NCI-H2227 treated with DMSO at 0.1 percent for 48 hours (cell line): ENCODE data around the gene CLEC16A.

Experiments
- DNase-seq: peaks from one replicate; lab custom pipeline; 2025; lab: John Stamatoyannopoulos, UW

Gene CLEC16A

GRCh38 chr16:11038777-11039176, 94.4 kb downstream of the CLEC16A start:
- no peak for DNase-seq

- DNase-seq = no peak
Observed at GRCh38 chr16:11039726-11040125, 95.4 kb downstream of the CLEC16A start.

- DNase-seq = no peak
Observed at GRCh38 chr16:11042191-11042590, 97.8 kb downstream of the CLEC16A start.

GRCh38 chr16:11045441-11045840, 101.1 kb downstream of the CLEC16A start:
- no peak for DNase-seq

- DNase-seq = no peak
Observed at GRCh38 chr16:11045846-11046245, 101.5 kb downstream of the CLEC16A start.

DNA sequence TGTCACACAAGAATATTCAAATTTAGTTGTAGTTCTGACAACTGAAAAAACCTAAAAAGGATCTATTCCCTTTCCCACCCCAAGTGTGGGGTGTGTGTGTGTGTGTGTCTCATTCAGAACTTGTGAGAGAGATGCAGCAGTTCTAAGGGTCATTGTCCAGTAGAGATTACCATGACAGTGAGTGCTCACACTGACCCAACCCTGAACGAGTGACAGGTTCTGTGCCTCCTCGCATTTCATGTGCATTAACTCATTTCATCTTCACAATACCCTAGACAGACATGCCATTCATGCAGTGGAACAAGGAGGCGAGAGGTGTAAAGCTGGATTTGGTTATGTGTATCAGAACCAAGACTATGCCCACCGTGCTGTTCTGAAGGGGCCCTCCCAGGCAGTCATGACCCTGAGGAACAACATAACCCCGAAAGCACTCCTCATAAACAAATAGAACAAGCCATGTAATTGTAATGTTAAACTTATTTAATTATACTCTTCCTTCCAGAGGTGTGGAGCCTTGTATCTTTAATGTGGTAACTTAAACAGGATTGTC, 102.1 kb downstream of the CLEC16A start:
- DNase-seq = no peak

DNA sequence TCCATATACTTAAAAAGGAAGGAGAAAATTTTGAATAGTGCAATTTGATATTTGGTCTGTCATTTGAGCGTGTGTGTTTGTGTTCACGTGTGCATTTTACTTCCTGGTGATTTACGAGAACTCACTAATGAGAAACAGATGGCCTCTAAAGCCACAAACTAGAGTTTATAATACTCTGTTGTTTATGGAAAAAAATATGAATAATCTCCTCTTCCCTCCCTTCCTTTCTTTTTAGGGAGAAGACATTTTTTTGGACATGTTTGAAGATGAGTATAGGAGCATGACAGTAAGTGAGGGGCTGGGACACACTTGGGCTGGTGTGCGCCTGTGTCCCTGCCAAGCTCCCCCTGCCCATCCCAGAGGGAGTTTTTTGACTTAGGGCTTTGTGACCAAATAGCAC, 102.7 kb downstream of the CLEC16A start:
- no peak for DNase-seq

- DNase-seq = no peak
Observed at GRCh38 chr16:11047939-11048800, 103.8 kb downstream of the CLEC16A start.

- no peak for DNase-seq
Observed at GRCh38 chr16:11049396-11050059, 105.2 kb downstream of the CLEC16A start.

- no peak for DNase-seq
Observed at GRCh38 chr16:11050536-11050935, 106.2 kb downstream of the CLEC16A start.

DNA sequence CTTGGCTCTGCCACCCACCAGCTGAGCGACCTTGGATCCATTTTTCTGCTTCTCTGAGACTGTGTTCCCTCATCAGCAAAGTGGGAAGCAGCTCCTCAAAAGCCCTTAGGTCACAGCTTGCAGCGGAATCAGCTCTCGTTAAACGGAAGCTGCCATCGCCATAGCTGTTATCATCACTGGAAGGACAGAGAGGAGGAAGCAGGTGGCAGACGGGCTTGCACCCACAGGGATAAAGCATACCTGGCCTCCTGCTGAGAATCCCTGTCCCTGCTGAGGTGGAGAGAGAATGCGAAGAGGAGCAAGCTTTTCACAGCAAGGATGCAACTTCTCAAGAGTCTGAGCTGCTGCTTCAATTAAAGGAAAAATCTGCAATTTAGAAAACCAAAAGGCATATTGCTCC, 106.6 kb downstream of the CLEC16A start:
- DNase-seq = no peak

DNA sequence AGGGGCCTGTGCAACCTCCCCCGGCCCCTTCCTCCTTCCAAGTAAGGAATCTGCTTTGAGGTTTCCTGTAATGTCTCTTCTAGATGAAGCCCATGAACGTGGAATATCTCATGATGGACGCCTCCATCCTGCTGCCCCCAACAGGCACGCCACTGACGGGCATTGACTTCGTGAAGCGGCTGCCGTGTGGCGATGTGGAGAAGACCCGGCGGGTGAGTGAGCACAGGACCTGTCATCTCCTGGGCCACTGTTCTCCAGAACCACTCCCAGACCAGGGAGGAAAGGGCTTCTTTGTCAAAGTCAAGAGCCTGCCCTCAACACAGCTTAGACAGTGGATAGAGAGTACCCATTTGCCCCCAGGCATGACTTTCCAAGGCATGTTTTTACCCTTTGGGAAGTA, 107.1 kb downstream of the CLEC16A start:
- DNase-seq = no peak

DNA sequence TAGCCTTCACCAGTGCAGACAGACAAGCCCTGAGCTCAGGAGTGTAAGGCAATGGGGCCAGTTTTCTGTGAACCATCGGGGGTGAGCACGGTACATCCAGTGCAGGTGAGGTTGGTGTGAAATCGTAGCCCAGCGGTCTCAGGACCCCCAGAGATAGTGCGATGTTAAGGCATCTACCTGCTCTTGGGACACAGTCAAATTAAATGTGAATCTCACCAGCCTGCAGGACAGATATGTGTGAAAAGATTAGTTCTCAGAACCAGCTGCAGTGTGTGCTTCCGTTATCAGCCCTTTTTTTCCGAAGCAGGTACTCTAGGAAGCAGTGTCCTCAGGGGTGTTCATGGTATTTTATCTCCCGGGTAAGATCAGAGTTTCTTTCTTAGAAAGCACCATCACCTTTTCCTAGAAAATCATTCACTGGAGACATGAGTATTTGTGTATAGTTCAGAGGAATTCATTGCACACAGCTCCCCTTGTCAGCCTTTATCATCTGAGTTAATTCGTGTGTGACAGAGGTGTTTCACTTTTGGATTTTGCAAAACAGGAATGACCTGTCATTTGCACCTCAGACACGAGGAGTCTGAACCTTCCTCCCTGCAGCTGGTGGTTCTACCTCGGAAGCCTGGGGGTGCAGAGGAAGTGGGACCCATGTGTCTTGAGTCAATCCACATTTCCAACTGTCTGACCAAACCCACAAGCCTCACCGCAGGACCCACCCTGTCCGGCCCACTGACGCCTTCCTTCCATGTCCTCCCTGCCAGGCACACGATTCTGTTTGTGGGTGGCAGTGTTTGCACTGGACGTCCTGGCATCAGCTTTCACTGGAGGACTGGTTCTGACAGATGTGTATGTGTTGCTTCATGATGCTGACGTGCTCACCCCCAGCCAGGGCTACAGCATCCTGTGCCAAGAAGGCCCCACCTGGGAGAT, 107.8 kb downstream of the CLEC16A start:
- DNase-seq = no peak

- DNase-seq = no peak
Observed at GRCh38 chr16:11053916-11054460, 109.6 kb downstream of the CLEC16A start.

DNA sequence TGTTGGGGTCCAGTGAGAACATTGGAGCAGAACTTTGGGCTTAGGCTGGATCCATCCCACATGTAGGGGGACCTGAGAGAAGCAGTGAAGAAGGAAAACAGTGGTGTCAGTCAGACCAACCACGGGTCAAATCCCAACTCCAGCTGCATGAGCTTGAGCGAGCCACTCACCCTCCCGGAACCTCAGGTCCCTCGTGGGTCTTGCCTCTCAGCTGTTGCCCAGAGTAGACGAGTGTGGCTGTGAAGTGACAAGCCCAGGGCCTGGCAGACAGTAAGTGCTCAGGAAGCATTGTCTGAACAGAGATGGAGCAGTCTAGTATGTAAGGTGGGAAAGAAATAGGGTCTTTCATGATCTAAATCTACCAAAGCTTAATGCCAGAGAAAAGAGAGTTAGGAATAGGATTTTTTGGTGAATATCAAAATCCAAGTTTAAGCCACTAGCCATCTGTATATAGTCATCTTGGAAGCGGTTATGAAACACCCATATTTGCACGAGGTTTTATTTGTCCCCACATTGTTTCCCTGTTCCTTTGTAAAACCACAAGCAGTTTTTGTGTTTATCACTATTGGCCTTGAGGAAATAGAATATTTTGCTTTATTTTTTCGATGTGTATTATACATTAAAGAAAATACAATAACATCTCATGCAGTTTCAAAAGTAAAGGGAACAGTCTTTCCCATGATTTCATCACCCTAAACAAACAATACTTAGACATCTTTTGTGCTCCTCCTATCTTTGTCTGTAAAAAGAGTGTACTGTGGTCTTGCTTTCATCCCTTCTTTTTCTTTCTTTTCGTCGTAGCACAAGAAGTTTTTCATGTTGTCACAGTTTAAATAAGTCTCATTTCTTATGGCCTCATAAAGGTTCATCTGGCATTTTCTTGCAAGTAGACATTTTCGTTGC, 112.0 kb downstream of the CLEC16A start:
- no peak for DNase-seq

DNA sequence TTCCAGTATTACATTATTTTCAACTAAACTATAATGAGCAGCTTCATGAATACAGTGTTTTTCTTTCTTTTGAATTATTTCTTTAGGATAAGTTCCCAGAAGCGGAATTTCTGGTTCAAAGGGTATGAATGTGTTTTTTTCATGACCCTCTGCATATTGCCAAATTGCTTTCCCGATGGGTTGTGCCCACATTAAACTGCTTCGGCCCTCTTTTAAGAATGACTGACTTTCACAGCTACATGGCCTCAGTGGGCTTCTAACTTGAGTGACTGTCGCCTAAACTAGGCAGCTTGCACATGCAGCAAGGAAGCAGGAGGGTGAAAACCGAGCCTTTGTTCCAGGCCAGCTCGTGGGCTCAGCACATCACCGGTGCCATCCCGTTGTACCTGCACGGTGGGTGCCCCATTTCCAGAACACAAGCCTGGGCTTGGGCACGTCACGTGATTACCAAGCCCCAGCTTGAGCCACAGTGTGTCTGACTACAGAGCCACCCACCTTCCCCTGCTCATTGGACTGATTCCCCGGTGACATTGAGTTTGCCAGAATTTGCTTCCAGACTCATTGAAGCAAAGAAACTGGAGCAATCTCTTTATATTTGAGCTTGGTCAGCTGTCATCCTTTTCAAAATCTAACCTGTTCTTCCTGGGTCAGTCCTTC, 112.8 kb downstream of the CLEC16A start:
- DNase-seq = no peak

DNA sequence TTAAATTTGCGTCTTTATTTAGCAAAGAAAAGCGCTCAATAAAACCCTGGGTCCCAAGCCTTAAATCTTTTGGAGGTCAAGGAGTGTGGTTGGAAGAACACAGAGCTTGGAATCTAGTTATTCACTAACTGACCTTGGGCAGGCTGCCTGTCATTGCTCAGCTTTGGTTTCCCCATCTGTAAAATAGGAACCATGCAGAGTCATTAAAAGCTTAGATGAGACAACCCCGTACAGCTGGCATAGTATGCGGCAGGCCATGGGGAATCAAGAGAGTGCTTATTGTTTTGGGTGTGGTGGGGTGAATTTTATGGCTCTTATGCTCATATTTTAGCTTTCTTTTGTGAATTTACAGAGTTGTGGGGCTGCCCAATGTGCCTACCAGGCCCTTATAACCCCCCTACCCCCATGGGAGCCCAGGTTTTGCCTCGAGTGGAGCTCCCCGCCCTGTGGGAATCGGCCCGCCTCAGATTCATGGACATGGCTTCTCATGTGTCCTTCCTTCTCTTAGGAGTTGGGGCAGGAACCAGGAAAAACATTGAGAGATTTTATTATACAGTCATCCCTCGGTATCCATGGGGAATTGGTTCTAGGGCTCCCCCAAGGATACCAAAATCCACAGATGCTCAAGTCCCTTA, 113.5 kb downstream of the CLEC16A start:
- no peak for DNase-seq

GRCh38 chr16:11058832-11059231, 114.5 kb downstream of the CLEC16A start:
- no peak for DNase-seq

DNA sequence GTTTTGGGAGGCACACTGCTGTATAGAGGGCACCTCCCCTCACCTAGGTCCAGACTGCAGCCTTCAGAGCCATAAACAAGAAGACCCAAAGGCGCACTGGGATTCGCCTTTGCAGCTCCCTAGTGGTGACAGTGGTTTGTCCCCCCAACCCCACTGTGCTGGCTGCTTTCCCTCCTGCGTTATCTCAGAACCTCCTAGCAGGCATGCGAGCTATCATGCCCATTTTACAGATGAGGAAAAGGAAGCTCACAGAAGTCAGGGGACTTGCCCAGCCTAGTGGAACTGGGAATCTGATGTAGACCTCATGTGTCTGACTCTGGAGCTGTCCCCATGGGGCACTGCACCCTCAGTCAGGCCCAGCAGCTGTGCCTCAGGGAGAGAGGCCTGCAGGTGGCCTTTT, 115.2 kb downstream of the CLEC16A start:
- DNase-seq = no peak

GRCh38 chr16:11060364-11060763, 116.0 kb downstream of the CLEC16A start:
- DNase-seq = no peak
